HCT116 (cell line): ENCODE results near the gene ENOSF1. TPM values are rescaled to one million over a fixed set of nuclear protein-coding genes. Genes with fewer than 3 reads are reported as not detected.
A peak's percentile ranks its signal among the peaks of the same experiment; 100 is the strongest.

Source experiments
- ATAC-seq: fragments of 200-7000 bp; cut with Tn5 transposase; 2 replicates; pipeline ENCODE4 v1.9.1; 2020; ENCODE audit warnings: mild to moderate bottlenecking, moderate library complexity
- BruUV-seq: library from RNA; stranded (reverse); fragments of 400-500 nt; replicated peaks from 2 replicates; lab custom pipeline; 2021; lab: Mats Ljungman, UMichigan
- CTCF ChIA-PET: fragments of 300-600 bp; sonication (Branson Sonifier 250); formaldehyde crosslinking; loops from one replicate; lab custom pipeline; 2021; ENCODE audit warnings: antibody characterized with exemption; lab: Charles Lee
- POLR2A ChIA-PET: fragments of 300-600, 350-600 bp; sonication (Branson Sonifier 250); formaldehyde crosslinking; loops from one replicate; lab custom pipeline; 2021; ENCODE audit warnings: antibody characterized with exemption; lab: Charles Lee
- RAD21 ChIA-PET, 2 experiments: fragments of 300-600 bp; sonication (Branson Sonifier 250); formaldehyde crosslinking; loops; one replicate each; lab custom pipeline; 2023; ENCODE audit warnings: low total read pairs in 2 of 2; ENCODE audit not compliant: uncharacterized antibody in 2 of 2, unreplicated experiment in 2 of 2, low non-redundant PET in 1 of 2; lab: Charles Lee
- DNase-seq: peaks from one replicate; pipeline ENCODE4 v3.0.0-alpha.2; 2010; ENCODE audit warnings: low read depth, low spot score
- H2AFZ ChIP-seq: fragments of 200-600 bp; shearing (Covaris generic), sonication (generic); 2 replicates; pipeline ENCODE4 v1.6.1; 2017; ENCODE audit warnings: low read depth, mixed run types, mixed read lengths, antibody characterized with exemption, low read length; ENCODE audit not compliant: poor library complexity, severe bottlenecking
- H3K27ac ChIP-seq: 2 replicates; pipeline ENCODE4 v1.5.1; 2012; ENCODE audit warnings: low read depth, low read length
- H3K27me3 ChIP-seq: fragments of 200-600 bp; sonication (generic); 2 replicates; pipeline ENCODE4 v1.6.1; 2016; ENCODE audit warnings: mixed run types, low read length, mixed read lengths; ENCODE audit not compliant: insufficient read depth
- H3K36me3 ChIP-seq, 2 experiments: fragments of 200-500 bp in 1 of 2; fragments of 200-600 bp in 1 of 2; sonication (Bioruptor generic) in 1 of 2; sonication (generic) in 1 of 2; 2 replicates each; pipeline versions ENCODE4 v1.5.1 to v1.6.1; 2014 to 2016; ENCODE audit warnings: low read length in 2 of 2, inconsistent platforms in 1 of 2, mixed read lengths in 1 of 2, mixed run types in 1 of 2; ENCODE audit not compliant: insufficient read depth in 2 of 2, control insufficient read depth in 1 of 2
- H3K4me1 ChIP-seq, 2 experiments: fragments of 200-600 bp in 1 of 2; sonication (generic) in 1 of 2; 2 replicates each; pipeline versions ENCODE4 v1.5.1 to v1.6.1; 2012 to 2017; ENCODE audit warnings: low read length in 2 of 2, inconsistent platforms in 1 of 2, mild to moderate bottlenecking in 1 of 2, mixed read lengths in 1 of 2, mixed run types in 1 of 2, moderate library complexity in 1 of 2; ENCODE audit not compliant: insufficient read depth in 2 of 2, control insufficient read depth in 1 of 2
- H3K4me2 ChIP-seq: fragments of 200-600 bp; sonication (generic); 2 replicates; pipeline ENCODE4 v1.6.1; 2017; ENCODE audit warnings: mixed run types, low read length, mixed read lengths
- H3K4me3 ChIP-seq, 2 experiments: fragments of 200-600 bp in 1 of 2; sonication (generic) in 1 of 2; replicated peaks in 1 of 2; 2 replicates each; pipeline ENCODE4 v1.5.1; 2011 to 2016; ENCODE audit warnings: low read length in 2 of 2, control low read depth in 1 of 2, low read depth in 1 of 2, mild to moderate bottlenecking in 1 of 2, mixed read lengths in 1 of 2, mixed run types in 1 of 2
- H3K79me2 ChIP-seq: fragments of 200-600 bp; sonication (generic); 2 replicates; pipeline ENCODE4 v1.6.1; 2017; ENCODE audit warnings: mild to moderate bottlenecking, mixed run types, low read length, moderate library complexity, mixed read lengths; ENCODE audit not compliant: insufficient read depth
- H3K9ac ChIP-seq: fragments of 200-600 bp; sonication (generic); 2 replicates; pipeline ENCODE4 v1.6.1; 2016; ENCODE audit warnings: low read length, mixed read lengths
- H3K9me2 ChIP-seq: fragments of 200-600 bp; sonication (generic), shearing (Covaris generic); 2 replicates; pipeline ENCODE4 v1.6.1; 2017; ENCODE audit warnings: mixed run types, mild to moderate bottlenecking, moderate library complexity; ENCODE audit not compliant: insufficient read depth
- H3K9me3 ChIP-seq, 2 experiments: fragments of 200-500 bp in 1 of 2; fragments of 200-600 bp in 1 of 2; sonication (Bioruptor generic) in 1 of 2; sonication (generic) in 1 of 2; 2 replicates each; pipeline ENCODE4 v1.6.1; 2014 to 2017; ENCODE audit warnings: low read length in 2 of 2, mixed read lengths in 2 of 2, inconsistent platforms in 1 of 2, low read depth in 1 of 2, mild to moderate bottlenecking in 1 of 2, mixed run types in 1 of 2, moderate library complexity in 1 of 2; ENCODE audit not compliant: control insufficient read depth in 1 of 2, insufficient read depth in 1 of 2
- H4K20me1 ChIP-seq: fragments of 200-600 bp; sonication (generic), shearing (Covaris generic); 2 replicates; pipeline ENCODE4 v1.6.1; 2017; ENCODE audit warnings: mixed run types, mild to moderate bottlenecking, moderate library complexity; ENCODE audit not compliant: insufficient read depth
- CBX3 ChIP-seq: IDR thresholded peaks from 2 replicates; pipeline ENCODE4 v1.6.1; 2012; ENCODE audit warnings: low read depth
- CEBPB ChIP-seq: IDR thresholded peaks from 2 replicates; pipeline ENCODE4 v1.6.1; 2012; ENCODE audit warnings: low read depth
- EZH2 ChIP-seq: fragments of 200-600 bp; sonication (generic); IDR thresholded peaks from 2 replicates; pipeline ENCODE4 v1.6.1; 2017; ENCODE audit warnings: antibody characterized with exemption, mixed run types
- JUND ChIP-seq: IDR thresholded peaks from 2 replicates; pipeline ENCODE4 v1.6.1; 2012
- POLR2A ChIP-seq: IDR thresholded peaks from 2 replicates; pipeline ENCODE4 v1.7.0; 2011; ENCODE audit warnings: borderline replicate concordance; ENCODE audit not compliant: insufficient read depth, insufficient read length; ENCODE audit errors: extremely low read depth
- POLR2AphosphoS5 ChIP-seq: IDR thresholded peaks from 2 replicates; pipeline ENCODE4 v1.6.1; 2011; ENCODE audit warnings: mild to moderate bottlenecking, low read depth, low read length, moderate library complexity
- SIN3A ChIP-seq: IDR thresholded peaks from 2 replicates; pipeline ENCODE4 v1.6.1; 2012; ENCODE audit warnings: low read depth
- ZFX ChIP-seq: fragments of 450-650 bp; IDR thresholded peaks from 2 replicates; pipeline ENCODE4 v1.6.1; 2017
- intact Hi-C: fragments of 100-400 bp; cut with micrococcal nuclease; formaldehyde crosslinking; loops from 2 replicates; pipeline ENCODE4 v1.10.0; 2022
- total RNA-seq: library from RNA; stranded (reverse); gene quantifications from one replicate; pipeline ENCODE4 v1.2.1, GENCODE V29; 2021; ENCODE audit not compliant: unreplicated experiment
- TF ChIP-seq, protein P1 (sequence below): IDR thresholded peaks from 2 replicates; pipeline ENCODE4 v1.6.1; 2012; ENCODE audit warnings: low read depth
- TF ChIP-seq, protein P2 (sequence below), 3 experiments: fragments of 200-600 bp in 1 of 3; sonication (generic) in 1 of 3; IDR thresholded peaks in 2 of 3; conservative IDR thresholded peaks in 1 of 3; 2 replicates each; pipeline ENCODE4 v1.5.1; 2012 to 2017; ENCODE audit warnings: low read depth in 2 of 3, low read length in 2 of 3, antibody characterized with exemption in 1 of 3, borderline replicate concordance in 1 of 3, control low read depth in 1 of 3, mild to moderate bottlenecking in 1 of 3, mixed read lengths in 1 of 3, mixed run types in 1 of 3, moderate library complexity in 1 of 3; ENCODE audit not compliant: insufficient read depth in 1 of 3

ENOSF1 gene
- total RNA-seq, 1 experiment from 2014 or later = 90.0 TPM

DNA sequence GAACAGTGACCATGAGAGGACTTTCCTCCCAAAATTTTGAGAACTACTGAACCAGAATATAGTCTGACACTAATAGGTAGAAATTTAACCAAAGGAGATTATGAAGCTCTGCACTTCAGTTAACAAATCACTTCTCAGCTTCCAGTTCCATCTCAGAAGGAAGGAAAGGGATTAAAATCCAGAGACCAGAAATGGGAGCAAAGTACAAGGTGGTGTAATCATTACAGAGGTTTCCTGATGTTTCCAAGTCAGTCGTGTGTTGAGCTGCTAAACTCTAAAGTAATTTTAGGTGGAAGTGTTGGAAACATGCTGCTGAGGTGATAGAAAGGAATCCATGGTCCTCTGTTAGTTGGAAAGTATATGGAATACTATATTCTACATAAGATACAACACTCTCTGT lies 44.2 kb downstream of the ENOSF1 start:
- no peak overlapping the region for H3K4me3 ChIP-seq
- H3K9ac ChIP-seq = no peak overlapping the region
- TF ChIP-seq CEBPB = no peak
- TF ChIP-seq, protein P1, sequence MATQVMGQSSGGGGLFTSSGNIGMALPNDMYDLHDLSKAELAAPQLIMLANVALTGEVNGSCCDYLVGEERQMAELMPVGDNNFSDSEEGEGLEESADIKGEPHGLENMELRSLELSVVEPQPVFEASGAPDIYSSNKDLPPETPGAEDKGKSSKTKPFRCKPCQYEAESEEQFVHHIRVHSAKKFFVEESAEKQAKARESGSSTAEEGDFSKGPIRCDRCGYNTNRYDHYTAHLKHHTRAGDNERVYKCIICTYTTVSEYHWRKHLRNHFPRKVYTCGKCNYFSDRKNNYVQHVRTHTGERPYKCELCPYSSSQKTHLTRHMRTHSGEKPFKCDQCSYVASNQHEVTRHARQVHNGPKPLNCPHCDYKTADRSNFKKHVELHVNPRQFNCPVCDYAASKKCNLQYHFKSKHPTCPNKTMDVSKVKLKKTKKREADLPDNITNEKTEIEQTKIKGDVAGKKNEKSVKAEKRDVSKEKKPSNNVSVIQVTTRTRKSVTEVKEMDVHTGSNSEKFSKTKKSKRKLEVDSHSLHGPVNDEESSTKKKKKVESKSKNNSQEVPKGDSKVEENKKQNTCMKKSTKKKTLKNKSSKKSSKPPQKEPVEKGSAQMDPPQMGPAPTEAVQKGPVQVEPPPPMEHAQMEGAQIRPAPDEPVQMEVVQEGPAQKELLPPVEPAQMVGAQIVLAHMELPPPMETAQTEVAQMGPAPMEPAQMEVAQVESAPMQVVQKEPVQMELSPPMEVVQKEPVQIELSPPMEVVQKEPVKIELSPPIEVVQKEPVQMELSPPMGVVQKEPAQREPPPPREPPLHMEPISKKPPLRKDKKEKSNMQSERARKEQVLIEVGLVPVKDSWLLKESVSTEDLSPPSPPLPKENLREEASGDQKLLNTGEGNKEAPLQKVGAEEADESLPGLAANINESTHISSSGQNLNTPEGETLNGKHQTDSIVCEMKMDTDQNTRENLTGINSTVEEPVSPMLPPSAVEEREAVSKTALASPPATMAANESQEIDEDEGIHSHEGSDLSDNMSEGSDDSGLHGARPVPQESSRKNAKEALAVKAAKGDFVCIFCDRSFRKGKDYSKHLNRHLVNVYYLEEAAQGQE = no peak
- TF ChIP-seq CBX3 = no peak
- no peak for TF ChIP-seq SIN3A
- no peak for TF ChIP-seq POLR2A
- TF ChIP-seq ZFX = no peak
- TF ChIP-seq, protein P2, sequence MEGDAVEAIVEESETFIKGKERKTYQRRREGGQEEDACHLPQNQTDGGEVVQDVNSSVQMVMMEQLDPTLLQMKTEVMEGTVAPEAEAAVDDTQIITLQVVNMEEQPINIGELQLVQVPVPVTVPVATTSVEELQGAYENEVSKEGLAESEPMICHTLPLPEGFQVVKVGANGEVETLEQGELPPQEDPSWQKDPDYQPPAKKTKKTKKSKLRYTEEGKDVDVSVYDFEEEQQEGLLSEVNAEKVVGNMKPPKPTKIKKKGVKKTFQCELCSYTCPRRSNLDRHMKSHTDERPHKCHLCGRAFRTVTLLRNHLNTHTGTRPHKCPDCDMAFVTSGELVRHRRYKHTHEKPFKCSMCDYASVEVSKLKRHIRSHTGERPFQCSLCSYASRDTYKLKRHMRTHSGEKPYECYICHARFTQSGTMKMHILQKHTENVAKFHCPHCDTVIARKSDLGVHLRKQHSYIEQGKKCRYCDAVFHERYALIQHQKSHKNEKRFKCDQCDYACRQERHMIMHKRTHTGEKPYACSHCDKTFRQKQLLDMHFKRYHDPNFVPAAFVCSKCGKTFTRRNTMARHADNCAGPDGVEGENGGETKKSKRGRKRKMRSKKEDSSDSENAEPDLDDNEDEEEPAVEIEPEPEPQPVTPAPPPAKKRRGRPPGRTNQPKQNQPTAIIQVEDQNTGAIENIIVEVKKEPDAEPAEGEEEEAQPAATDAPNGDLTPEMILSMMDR (IDR thresholded peaks at IDR 0.05 in 2 of 3, conservative IDR thresholded peaks at IDR 0.05 in 1 of 3; ENCODE audit: borderline replicate concordance in 1 of 3, insufficient read depth in 1 of 3, low read depth in 2 of 3, low read length in 2 of 3) = no peak
- no peak for TF ChIP-seq POLR2AphosphoS5
- TF ChIP-seq JUND = no peak
- no peak for TF ChIP-seq EZH2
- TF ChIP-seq, all 23 proteins: peak for 0
- POLR2A ChIA-PET = interaction anchor here (1.0 kb wide), 1 partner anchor 10 kb away, joined by 3 read pairs; no protein-coding TSS in a partner anchor
- no peak overlapping the region for H2AFZ ChIP-seq
- H3K9me3 ChIP-seq = no peaks in the 10 kb centered on the region
- no peaks in the 10 kb centered on the region for H3K27me3 ChIP-seq
- H3K4me1 ChIP-seq = no peaks in the 10 kb centered on the region
- intact Hi-C loops = no loop called here
- H3K27ac ChIP-seq = no peak overlapping the region
- DNase-seq (no peak), ATAC-seq (no peak)
- H3K9me2 ChIP-seq = no peaks in the 10 kb centered on the region
- RAD21 ChIA-PET = no interaction called here
- peaks cover 43 to 59% of the 10 kb centered on the region in 2 experiments for H3K36me3 ChIP-seq
- peaks cover 18% of the 10 kb centered on the region; the same call in 1 of the 2 replicates for H4K20me1 ChIP-seq
- BruUV-seq = TSS peak; percentile 0
- peaks cover 48% of the 10 kb centered on the region for H3K79me2 ChIP-seq
- CTCF ChIA-PET = no interaction called here
- no peak overlapping the region for H3K4me2 ChIP-seq
